Activated CD4-positive, alpha-beta T cell treated with anti-CD3 and anti-CD28 coated beads, Interleukin-2, amount 50 U/mL, for 4 hours (primary cell): ENCODE results near the gene PYROXD2.
"Not testable (repeated sequence)": the region's sequence is repeated elsewhere in the genome, so short reads cannot be mapped to it uniquely, and the experiment has no call there.

ENCODE experiments used
- DNase-seq, 2 experiments: peaks; one replicate each; pipeline ENCODE4 v3.0.0-alpha.2; 2020

Gene PYROXD2

DNA sequence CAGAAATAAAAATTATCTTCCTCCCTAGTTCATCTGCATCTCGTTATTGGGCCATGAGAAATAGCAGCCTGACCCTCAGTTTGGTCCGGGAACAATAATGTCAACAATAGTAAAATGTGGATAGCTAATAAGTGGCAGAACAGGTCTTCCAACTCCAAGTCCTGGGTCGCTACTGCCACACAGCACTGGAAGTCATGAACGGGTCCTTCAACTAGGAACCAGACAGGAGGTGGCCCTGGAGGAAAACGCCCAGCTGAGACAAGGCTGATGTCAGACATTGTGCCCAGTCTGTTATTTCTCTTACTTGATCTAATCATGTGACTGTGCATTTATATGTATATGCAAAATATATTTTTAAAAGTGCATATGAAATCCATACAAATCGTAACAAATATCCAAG, 51.8 kb downstream of the PYROXD2 start:
- no peak for DNase-seq

DNA sequence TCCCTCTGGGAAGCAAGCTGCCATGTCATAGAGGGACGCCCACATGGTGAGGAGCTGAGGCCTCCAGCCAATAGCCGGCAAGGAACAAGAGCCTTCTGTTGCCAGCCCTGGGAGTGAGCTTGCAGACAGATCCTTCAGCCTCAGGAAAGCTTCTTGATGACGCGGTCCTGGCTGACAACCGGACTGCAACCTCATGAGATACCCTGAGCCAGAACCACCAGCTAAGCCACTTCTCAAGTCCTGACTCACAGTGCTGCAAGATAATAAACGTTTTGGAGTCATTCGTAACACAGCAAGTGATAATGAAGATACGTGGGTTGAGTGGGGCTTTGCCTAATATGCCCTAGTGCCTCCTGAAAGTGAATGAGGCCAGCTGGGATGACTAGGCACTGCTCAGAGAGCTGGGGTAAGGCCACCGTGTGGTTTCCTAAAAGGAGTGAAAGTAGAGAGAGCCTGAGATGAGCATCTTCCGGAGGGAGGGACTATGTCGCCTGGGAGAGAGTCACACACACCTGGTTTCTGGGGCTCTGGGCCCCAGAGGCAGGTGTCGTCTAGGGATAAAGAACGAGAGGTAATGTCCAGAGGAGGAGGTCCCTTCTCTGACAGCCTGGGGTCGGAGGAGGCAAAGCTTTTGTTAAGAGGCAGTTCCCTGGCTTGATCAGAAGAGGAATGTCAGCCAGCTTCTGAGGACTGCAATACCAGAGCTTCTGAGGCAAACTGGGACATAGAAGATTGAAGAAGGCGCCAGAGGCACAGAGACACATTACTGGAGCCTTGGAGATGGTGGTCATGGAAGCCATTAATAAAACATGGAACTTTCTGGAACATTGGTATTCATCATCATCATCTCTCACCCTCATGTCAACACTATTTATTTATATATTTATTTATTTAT, 53.6 kb downstream of the PYROXD2 start:
- no peak for DNase-seq

DNA sequence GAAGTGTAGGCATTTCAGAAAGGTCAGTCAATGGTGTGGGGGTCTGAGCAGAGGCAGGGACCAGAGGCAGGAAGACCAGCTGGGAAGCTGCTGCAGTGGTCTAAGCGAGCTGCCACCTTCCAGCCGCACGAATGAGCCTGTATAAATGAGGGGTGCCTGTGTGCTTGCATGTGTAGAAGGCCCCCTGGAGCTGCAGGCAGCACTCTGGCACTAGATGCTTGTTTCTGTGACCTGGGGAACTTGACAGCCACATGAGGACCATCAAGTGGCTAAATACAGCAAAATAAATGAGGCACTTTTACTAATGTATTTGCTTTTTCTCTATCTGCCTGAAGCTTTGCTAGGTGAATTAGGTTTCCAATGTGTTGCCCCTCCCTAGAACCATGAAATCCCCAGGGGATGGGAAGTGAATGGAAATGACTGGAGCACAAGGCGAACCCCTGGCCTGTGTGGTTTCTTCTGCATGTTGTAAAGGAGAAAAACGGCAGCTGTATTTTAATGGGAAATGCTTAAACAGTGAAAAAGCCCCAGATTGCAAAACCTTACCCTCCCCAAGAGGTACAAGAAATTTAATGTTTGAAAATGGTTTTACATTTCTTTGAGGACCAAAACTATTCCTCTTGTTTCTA, 57.7 kb downstream of the PYROXD2 start:
- DNase-seq = no peak

GRCh38 chr10:98354491-98354890, 60.5 kb downstream of the PYROXD2 start:
- DNase-seq = no peak

DNA sequence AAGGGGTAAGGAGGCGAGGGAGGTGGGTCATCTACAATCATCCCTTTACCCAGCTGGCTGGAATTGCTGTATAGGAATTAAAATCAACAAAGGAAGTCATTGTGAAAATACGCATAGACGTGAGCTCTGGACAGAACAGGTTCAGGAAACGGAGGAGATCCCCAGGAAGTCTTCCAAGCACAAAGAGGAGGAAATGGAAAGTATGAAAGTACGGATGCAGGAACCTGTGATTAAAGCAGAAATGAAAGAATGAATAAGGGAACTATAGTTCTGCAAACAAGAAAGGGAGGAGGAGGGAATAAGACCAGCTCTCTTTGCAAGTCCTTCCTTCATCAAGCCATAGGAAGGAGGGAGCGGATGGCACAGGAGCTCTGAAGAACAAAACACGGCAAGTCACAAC, 61.8 kb downstream of the PYROXD2 start:
- no peak for DNase-seq

GRCh38 chr10:98351831-98352402, 63.1 kb downstream of the PYROXD2 start:
- DNase-seq = no peak

DNA sequence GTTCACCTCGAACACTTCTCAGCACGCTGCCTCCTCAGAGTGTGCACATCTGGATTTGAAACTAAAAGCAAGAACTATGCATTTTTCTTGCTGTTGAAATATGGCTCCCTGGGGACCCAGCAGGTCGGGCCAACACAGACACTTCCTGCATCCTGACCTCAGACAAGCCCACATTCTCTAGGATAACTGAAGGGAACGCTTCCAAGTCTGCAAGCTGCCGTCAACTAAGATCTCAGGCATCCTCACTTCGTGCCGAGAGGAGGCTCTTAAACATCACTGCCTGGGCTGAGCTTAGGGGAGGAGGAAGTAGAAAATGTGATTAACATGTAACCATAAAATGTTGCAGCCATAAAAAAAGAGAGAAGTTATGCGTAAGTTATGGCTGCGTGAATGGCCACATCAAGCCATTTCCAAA, 65.5 kb downstream of the PYROXD2 start:
- no peak for DNase-seq

- DNase-seq = no peak
Measured at GRCh38 chr10:98346847-98347246, 68.1 kb downstream of the PYROXD2 start.

DNA sequence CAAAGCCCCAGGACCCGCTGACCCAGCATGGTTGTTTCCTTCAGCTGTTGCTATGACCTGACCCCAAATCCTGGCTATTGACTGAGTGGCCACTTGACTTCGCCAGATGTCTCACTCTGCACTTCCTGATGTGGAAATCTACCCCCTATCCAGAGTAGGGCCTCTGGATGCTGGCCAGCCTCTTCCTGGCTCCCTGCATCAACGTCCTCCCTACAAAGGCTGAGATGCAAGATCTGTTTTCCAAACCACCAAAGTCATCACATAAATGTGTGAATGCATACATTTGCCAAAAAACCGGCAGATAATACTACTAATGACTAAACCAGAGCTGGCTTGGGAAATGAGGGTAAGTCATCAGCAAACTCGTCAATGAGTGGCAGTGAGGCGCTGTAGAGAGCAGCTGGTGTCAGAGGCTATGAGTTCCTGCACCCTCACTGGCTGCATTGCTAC, 70.4 kb downstream of the PYROXD2 start:
- no peak for DNase-seq

- not testable (repeated sequence) for DNase-seq
Measured at GRCh38 chr10:98341701-98342100, 73.3 kb downstream of the PYROXD2 start.

DNA sequence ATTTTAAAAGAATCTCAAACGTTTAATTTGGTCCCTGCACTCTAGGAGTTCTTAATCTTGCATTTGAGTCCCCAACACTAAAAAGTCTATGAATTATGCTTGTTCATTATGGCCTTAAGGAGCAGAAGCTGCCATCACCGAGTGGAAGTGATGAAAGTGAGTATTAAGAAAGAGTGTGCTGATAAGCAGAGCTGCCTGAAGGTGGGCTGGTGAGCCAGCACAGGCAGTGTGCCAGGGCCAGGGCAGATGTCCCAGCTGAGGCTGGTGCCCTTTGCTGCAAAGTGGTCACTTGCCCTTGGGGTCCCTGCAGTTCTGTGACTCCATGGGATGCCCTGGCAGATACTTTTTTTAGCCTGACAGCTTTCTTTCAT, 74.1 kb downstream of the PYROXD2 start:
- DNase-seq = no peak

- no peak for DNase-seq
Measured at GRCh38 chr10:98340261-98340939, 74.6 kb downstream of the PYROXD2 start.

- no peak for DNase-seq
Measured at GRCh38 chr10:98339799-98340198, 75.2 kb downstream of the PYROXD2 start.

DNA sequence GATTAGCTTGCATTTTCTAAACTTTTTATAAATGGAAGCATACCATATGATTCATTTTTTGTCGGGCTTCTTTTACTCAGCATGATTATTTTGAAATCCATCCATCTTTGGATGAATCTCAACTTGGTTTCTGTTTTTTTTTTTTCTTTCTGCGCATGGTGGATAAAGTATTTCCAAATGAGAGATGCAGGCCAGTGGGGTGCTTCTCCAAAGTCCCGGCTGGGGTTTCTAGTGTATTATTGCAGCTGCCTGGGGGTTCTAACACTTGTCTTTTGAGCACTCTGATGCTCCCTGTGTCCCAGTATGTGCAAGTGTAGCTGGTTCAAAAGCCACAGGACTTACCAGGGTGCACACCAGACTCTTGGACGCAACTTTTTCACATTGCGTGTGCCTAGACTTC, 76.1 kb downstream of the PYROXD2 start:
- DNase-seq = no peak

DNA sequence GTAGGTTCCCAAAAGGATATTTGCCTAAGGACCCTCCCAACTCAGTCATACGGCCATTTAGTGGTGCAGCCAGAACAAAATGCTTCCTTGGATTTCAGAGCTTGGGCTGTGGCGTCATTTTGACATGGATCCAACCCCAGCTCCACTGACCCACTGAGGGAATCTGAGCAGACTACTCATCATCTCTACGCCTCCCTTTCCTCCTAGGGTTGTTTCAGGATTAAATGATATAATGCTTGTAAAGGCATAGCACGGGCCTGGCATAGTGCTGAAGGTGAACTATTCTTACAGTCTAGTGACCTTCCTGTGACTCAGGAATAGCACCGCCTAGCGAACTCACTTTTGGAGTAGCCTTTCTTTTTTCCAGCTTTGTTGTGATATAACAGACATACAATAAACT, 76.7 kb downstream of the PYROXD2 start:
- no peak for DNase-seq

DNA sequence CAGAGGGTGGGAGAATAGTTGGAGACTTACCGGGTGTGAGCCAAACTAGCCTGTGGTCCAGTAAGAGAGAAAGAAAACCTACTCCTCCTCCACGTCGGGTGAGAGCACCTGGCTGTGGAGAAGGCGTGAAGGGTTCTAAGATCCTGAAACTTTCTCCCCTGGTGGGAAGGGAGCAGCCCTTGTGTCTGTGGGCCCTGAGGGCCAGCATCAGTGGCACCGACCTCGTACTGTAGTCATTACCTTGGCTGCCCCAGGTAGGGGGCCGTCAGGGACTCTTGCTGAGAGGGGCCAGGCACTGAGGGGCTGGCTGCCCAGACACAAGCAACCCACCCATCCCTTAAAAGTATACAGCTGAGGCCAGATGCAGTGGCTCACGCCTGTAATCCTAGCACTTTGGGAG, 77.5 kb downstream of the PYROXD2 start:
- DNase-seq = no peak
